GM18951 (cell line): Measurements from ENCODE around the gene RITA1.

Experiments used
- POLR2A ChIP-seq: IDR thresholded peaks from 4 replicates; pipeline ENCODE4 v1.6.1; 2011; ENCODE audit warnings: mild to moderate bottlenecking; ENCODE audit not compliant: insufficient read length, insufficient read depth; ENCODE audit errors: extremely low read depth
- in situ Hi-C: fragments of 300-500 bp; cut with MboI; formaldehyde crosslinking; loops from one replicate; pipeline ENCODE4 v1.12.0; 2022; ENCODE audit warnings: low sequenced_read_pairs, mixed read lengths, inconsistent platforms; ENCODE audit not compliant: unreplicated experiment

The RITA1 gene

DNA sequence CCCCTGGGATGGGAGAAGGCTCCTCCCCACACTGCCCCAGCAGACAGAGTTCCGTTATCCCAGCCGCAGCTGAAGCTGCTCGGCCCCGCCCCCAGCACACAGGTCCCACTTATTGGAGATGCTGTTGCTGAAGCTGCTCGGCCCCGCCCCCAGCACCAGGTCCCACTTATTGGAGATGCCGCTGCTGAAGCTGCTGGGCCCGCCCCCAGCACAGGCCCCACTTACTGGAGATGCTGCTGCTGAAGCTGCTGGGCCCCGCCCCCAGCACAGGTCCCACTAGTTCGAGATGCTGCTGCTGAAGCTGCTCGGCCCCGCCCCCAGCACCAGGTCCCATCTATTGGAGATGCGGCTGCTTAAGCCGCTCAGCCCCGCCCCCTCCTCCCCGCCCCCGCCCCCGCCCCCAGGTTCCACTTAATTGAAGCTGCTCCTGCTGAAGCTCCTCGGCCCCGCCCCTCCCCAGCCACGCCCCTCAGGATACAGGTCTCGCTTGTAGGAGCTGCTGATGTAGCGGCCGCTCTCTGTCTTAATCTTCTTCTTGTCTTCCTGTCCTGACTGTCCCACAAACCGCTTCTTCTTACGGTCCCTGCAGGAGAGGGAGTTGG lies 24.0 kb upstream of the RITA1 start:
- in situ Hi-C loops, result no loop called here
- no peak for TF ChIP-seq POLR2A

DNA sequence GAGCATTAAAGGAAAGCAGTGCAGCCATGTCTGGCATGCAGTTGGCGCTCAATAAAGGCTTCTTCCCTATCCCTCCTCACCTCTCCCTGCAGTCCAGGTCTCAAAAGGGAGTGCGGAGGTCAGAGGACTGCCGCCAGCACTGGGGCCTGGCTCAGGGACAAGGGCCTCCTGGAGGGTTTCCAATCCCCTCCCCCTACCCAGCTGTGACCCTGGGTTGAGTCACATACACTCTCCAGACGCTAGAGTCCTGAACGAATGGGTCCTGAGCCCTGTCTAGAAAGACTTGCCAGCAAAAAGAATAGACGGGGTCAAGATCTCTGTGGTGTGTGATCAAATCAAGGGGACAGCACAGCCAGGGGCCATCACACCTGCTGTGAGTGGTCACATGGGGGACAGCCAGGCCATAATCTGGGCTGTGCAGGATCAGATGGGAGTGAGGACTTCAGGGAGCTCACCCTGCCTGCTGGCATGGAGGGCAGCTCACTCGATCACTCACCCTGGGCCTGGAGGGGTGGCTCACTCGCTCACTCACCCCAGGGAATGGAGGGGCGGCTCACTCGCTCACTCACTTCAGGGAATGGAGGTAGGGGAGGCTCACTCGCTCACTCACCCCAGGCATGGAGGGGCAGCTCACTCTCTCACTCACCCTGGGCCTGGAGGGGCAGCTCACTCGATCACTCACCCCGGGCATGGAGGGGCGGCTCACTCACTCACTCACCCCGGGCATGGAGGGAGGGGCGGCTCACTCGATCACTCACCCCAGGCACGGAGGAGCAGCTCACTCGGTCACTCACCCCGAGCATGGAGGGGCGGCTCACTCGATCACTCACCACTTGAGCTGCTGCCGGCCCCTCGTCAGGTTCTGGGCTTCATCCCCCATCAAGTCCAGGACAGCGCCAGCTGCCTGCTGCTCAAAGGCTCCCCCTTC lies 23.2 kb upstream of the RITA1 start:
- no peak for TF ChIP-seq POLR2A
- in situ Hi-C loops, result no loop called here

- in situ Hi-C loops, result no loop called here
- no peak for TF ChIP-seq POLR2A
These were observed 22.5 kb upstream of the RITA1 start for GRCh38 chr12:113163030-113163360.

DNA sequence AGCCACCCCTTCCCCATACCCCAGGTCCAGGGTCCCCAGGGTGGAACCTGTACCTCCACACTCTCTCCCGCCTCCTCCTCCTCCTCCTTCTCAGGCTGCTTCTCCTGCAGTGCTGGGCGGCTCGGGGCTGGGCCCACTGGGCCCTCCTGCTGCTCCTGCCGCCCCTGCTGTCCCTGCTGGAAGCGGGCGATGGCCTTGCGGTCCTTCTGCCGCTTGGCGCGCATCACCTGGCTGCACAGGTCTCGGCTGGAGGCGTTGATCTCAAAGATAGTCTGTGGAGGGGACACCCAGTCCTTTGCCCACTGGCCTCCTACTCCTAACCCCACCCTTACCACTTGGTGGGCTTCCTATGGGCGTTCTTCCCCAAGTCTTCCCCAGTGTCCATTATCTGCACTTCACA lies 21.5 kb upstream of the RITA1 start:
- in situ Hi-C loops, result no loop called here

GRCh38 chr12:113165521-113166450 lies 19.7 kb upstream of the RITA1 start:
- TF ChIP-seq POLR2A, result no peak
- in situ Hi-C loops, result no loop called here

More for the DNA sequence above, 21.5 kb upstream of the RITA1 start:
- TF ChIP-seq POLR2A, result no peak

DNA sequence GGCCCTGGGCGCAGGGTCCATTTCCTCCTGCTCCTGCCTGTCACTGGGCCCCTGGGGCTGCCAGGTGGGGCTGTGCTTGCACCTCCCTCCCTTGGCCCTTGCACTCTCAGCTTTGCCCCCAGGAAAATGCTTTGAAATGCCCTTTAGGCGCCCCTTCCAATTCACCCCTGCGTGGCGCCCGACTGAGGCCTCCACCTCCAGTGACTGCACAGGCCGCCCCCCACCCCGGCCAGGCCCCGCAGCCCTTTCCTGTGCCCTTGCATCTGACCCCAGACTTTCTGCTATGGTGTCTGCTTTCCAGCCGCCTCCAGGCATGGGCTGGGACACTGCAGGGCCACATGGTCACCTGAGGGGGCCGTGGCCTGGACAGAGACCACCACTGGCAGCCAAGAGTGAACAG lies 17.7 kb upstream of the RITA1 start:
- in situ Hi-C loops, result no loop called here
- no peak for TF ChIP-seq POLR2A

- in situ Hi-C loops, result no loop called here
- TF ChIP-seq POLR2A, result no peak
These were observed 15.8 kb upstream of the RITA1 start for GRCh38 chr12:113169697-113170096.

DNA sequence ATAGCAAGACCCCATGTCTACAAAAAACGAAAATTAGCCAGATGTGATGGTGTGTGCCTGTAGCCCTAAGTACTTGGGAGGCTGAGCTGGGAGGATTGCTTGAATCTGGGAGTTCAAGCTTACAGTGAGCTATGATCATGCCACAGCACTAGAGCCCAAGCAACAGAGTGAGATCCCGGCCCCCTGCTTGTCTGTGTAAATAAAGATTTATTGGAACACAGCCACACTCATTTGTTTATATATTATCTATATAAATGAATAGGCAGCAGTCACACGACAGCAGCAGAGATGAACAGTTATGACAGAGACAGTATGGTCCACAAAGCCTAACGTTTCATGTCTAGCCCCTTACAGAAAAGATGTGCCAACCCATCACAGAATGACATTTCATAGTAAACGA lies 15.1 kb upstream of the RITA1 start:
- in situ Hi-C loops, result no loop called here
- no peak for TF ChIP-seq POLR2A

GRCh38 chr12:113170926-113171325 lies 14.6 kb upstream of the RITA1 start:
- in situ Hi-C loops, result no loop called here
- TF ChIP-seq POLR2A, result no peak

DNA sequence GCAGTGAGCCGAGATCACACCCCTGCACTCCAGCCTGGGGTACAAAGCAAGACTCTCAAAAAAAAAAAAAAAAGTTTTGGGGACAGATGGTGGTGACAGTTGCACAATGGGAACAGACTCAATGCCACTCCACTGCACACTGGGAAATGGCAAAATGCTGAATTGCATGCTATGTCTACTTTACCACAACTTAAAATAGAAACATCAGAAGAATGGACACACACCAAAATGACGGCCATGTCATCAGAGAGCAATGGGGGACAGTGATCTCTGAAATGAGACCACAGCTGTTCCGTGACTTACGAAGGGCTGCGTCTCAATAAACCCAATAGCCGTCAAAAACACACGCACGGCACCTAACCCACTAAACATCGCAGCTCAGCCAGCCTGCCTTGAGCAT lies 14.0 kb upstream of the RITA1 start:
- TF ChIP-seq POLR2A, result no peak
- in situ Hi-C loops, result no loop called here

- no peak for TF ChIP-seq POLR2A
These were observed 13.3 kb upstream of the RITA1 start for GRCh38 chr12:113172185-113172584.

GRCh38 chr12:113173081-113173698 lies 12.3 kb upstream of the RITA1 start:
- in situ Hi-C loops, result no loop called here
- no peak for TF ChIP-seq POLR2A

More at GRCh38 chr12:113172185-113172584, 13.3 kb upstream of the RITA1 start:
- in situ Hi-C loops, result no loop called here

- TF ChIP-seq POLR2A, result no peak
- in situ Hi-C loops, result no loop called here
These were observed 10.8 kb upstream of the RITA1 start for GRCh38 chr12:113174461-113175384.
